Subcutaneous adipose tissue (tissue), 4 donors: ENCODE measurements around the gene ATOH7. TPM values are rescaled to one million over a fixed set of nuclear protein-coding genes. Genes with fewer than 3 reads are reported as not detected.

Source experiments
- total RNA-seq, 4 donors: library from RNA; depleted of rRNA; stranded (reverse); fragments of >200 nt; gene quantifications; one replicate each; pipeline ENCODE4 v1.1.0, GENCODE V29; 2016
- TF ChIP-seq, protein P1 (sequence below): fragments of 450-650 bp; IDR thresholded peaks from one replicate; pipeline ENCODE4 v1.5.1; 2016; ENCODE audit warnings: low read depth, mild to moderate bottlenecking, control low read depth, antibody characterized with exemption, moderate library complexity

ATOH7 gene
- total RNA-seq, 4 donors from 2014 or later, result not detected

- TF ChIP-seq, protein P1, sequence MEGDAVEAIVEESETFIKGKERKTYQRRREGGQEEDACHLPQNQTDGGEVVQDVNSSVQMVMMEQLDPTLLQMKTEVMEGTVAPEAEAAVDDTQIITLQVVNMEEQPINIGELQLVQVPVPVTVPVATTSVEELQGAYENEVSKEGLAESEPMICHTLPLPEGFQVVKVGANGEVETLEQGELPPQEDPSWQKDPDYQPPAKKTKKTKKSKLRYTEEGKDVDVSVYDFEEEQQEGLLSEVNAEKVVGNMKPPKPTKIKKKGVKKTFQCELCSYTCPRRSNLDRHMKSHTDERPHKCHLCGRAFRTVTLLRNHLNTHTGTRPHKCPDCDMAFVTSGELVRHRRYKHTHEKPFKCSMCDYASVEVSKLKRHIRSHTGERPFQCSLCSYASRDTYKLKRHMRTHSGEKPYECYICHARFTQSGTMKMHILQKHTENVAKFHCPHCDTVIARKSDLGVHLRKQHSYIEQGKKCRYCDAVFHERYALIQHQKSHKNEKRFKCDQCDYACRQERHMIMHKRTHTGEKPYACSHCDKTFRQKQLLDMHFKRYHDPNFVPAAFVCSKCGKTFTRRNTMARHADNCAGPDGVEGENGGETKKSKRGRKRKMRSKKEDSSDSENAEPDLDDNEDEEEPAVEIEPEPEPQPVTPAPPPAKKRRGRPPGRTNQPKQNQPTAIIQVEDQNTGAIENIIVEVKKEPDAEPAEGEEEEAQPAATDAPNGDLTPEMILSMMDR, result no peak
These were observed 652 bp downstream of the ATOH7 start for GRCh38 chr10:68231106-68231816.

DNA sequence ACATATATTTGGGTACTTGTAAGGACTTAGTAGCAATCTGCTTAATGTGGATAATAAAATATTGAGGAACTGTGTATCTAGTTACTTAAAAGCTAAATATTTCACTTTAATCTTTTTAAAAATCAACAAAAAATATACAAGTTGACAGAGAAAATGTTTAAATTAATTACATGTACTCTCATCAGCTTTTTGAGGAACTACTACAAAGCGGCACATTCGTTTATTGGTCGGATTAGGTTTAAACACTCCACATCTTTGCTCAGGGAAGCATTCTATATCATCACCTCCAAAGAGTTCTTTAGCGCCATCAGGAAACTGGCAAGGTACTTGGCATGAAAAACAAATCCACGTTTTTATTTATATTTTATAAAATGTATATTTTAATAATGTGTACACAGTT, 1.6 kb downstream of the ATOH7 start:
- TF ChIP-seq, protein P1, result no peak

DNA sequence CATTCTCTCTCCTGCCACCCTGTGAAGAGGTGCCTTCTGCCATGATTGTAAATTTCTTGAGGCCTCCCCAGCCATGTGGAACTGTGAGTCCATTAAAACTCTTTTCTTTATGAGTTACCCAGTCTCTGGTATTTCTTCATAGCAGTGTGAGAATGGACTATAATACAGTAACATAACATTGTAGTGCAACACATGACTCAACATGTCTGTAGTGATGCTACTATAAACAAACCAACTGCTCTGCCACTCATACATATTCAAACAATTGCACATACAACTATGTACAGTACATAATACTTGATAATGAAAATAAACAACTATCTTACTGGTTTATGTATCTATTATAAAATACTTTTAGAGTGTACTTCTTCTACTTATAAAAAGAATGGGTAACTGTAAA, 7.1 kb downstream of the ATOH7 start:
- TF ChIP-seq, protein P1, result no peak

- TF ChIP-seq, protein P1, result no peak
These were observed 8.3 kb downstream of the ATOH7 start for GRCh38 chr10:68223535-68224165.

GRCh38 chr10:68222391-68222790, 9.5 kb downstream of the ATOH7 start:
- TF ChIP-seq, protein P1, result no peak

DNA sequence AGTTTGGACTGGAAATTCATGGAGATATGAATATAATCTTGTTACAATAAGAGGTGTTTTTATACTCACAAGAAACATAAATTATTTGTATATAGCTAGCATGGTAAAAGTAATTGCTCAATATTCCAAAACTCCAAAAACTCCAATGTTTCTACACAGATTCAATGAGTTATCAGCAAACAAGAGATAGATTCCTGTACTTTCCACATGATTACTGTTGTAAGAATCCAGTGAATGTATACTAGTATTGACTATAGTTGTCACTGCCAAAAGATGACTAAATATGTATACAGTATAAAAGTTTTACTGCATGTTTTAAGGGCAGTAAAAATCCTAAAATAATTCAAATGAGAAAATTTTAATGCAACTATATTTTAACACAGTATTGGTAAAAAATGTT, 10.7 kb downstream of the ATOH7 start:
- TF ChIP-seq, protein P1, result no peak

- TF ChIP-seq, protein P1, result no peak
These were observed 13.1 kb downstream of the ATOH7 start for GRCh38 chr10:68218786-68219185.
